Measurements from ENCODE around the gene PCYT1B.
"Not testable (repeated sequence)": the region's sequence is repeated elsewhere in the genome, so short reads cannot be mapped to it uniquely, and the experiment has no call there.

The PCYT1B gene

GRCh38 chrX:24647257-24648058 is at the start of gene PCYT1B:
PCYT1B (minus strand) TSS chrX:24647347; CDS start chrX:24647105, 242 bp downstream.
- peak; percentile 17 for DNase-seq (ENCODE audit: low read depth)

- DNase-seq (ENCODE audit: low read depth) = no peak
These were observed 49.1 kb upstream of the PCYT1B start for GRCh38 chrX:24696294-24696693.

DNA sequence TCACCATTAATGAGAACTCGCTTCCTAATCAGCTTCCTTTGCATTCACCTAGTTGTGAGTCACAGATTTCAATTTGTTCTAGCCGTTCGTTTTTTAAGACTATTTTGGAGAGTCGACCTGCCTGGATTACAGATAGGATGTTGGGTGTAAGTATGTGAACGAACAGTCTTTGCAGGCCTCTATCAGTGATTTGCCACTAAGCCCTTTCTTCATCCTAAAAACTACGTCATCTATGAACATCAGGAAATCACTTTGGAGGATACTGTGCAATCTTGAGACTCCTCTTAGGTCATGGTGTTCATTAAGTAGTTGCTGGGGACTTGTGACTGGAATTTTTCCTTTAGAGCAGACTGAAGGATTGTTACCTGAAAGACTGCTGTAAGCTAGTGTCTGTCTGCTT is 47.7 kb upstream of the PCYT1B start:
- DNase-seq (ENCODE audit: low read depth) = no peak

- DNase-seq (ENCODE audit: low read depth) = peak; percentile 42
These were observed 46.5 kb upstream of the PCYT1B start, which contains the start of gene POLA1 for GRCh38 chrX:24693453-24694202. POLA1 (plus strand) TSS chrX:24693918; CDS start chrX:24693962, 44 bp downstream.

DNA sequence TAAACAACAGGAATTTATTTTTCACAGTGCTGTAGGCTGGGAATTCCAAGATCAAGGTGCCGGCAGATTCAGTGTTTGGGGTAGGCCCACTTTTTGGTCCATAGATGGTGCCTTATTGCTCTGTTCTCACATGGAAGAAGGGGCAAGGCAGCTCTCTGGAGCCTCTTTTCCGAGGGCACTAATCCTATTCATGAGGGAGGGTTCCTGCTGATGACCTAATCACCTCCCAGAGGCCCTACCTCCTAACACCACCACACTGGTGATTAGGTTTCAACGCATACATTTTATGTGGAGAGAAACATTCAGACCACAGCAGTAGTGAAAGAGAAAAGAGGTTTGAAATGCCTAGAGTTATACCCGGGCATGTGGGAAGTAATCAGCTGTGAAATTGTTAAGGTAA is 45.2 kb upstream of the PCYT1B start:
- DNase-seq (ENCODE audit: low read depth) = no peak

DNA sequence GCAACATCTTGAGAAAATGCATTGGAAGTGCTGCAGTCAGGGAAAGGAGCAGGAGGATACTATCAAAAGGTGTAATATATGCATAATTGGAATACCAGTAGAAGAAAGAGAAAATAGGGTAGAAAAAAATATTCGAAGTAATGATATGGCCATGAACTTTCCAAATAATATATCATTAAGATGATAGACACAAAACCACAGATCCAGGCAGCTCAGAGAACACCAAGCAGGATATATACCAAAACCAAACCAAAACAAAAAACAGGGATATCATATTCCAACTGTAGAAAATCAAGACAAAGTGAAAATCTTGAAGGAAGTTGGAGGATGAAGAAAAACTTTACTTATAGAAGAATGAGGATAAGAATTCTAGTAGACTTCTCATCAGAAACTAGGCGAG is 36.9 kb upstream of the PCYT1B start:
- DNase-seq (ENCODE audit: low read depth) = no peak

- no peak for DNase-seq (ENCODE audit: low read depth)
These were observed 35.7 kb upstream of the PCYT1B start for GRCh38 chrX:24682739-24683432.

- no peak for DNase-seq (ENCODE audit: low read depth)
These were observed 29.4 kb upstream of the PCYT1B start for GRCh38 chrX:24676403-24677024.

DNA sequence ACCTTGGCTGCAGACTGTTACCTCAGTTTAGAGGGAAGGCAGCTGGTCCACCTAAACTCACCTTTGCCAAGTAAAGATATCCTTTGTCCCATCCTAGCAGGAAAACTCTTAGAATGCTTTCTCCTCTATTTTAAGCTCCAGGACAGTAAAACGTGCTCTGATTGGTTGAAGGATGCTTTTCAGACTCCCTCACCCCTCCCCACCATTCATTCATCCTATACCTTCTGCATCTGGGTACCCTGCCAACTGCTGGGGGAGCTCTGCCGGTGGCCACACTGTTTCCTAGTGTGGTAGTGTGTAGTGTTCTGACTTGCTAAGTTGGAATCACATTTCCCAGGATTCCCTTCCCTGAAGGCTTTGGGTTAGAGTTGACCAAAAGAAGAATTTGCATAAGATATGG is 26.3 kb upstream of the PCYT1B start:
- no peak for DNase-seq (ENCODE audit: low read depth)

- no peak for DNase-seq (ENCODE audit: low read depth)
These were observed 25.6 kb upstream of the PCYT1B start for GRCh38 chrX:24672701-24673190.

DNA sequence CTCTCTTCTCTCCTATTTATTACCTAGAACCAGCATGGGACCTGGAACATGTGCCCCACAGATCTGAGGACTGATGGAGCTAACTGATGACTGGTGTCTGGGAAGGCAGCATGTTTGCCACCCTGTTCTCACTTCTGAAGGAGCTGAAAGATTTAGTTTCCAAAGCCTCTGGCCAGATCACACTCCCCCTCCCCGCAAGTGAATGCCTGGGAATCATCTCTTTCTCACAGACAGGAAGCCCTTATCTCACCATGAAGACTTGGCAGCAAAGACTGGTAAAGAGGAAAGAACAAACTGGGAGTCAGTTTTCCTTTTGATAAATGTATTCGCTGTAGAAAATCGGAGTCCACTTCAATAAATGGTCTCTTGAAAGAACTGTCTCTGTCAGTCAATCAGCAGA is 21.0 kb upstream of the PCYT1B start:
- no peak for DNase-seq (ENCODE audit: low read depth)

- DNase-seq (ENCODE audit: low read depth) = no peak
These were observed 15.2 kb upstream of the PCYT1B start for GRCh38 chrX:24662352-24662751.

DNA sequence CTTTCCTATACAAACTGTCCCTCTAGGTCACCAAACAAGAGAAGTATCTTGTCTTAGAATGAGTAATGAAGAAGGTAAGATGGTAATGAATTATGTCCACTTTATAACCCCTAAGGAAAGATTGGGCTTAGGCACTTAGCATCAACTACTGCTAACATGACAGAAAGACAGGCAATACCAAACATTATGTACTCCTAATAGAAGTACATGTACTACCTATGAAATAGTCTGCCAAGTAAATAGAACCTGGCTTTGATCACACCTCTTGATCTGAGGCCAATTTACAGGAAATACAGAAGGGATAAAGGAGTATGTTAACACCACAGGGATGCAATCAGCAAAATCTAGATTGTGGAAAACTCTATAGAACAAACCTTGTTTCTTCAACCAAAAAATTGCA is 14.1 kb upstream of the PCYT1B start:
- no peak for DNase-seq (ENCODE audit: low read depth)

GRCh38 chrX:24659646-24660045 is 12.5 kb upstream of the PCYT1B start:
- DNase-seq (ENCODE audit: low read depth) = no peak

DNA sequence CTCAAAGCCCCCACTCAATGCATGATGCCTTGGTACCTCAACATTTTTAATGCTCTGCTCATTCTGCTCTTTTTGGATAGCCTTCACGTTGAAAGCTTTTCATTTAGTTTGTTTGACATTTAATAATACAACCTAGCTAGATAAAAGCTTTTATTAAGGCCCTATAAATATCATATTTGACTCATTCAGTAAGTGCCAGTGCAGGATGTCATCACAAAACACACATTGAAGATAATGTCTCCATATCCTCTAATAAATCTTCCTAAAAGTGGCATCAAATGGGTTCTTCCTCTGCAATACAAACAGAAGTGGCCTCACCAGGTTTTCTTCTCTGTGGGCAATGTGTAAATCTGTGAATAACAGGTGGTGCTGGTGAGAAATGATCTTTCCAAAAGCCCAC is 12.0 kb upstream of the PCYT1B start:
- no peak for DNase-seq (ENCODE audit: low read depth)

DNA sequence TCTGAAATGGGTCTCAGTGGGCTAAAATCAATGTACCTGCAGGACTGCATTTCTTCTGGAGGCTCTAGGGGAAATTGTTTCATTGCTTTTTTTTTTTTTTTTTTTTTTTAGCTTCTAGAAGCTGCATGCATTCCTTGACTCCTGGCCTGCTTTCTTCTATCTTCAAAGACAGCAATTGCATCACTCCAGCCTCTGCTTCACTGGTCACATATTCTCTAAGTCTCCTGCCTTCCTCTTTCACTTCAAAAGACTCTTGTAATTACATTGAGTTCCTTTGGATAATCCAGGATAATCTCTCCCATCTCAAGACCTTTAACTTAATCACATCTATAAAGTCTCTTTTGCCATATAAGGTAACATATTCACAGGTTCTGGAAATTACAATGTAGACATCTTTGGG is 11.3 kb upstream of the PCYT1B start:
- DNase-seq (ENCODE audit: low read depth) = no peak

- DNase-seq (ENCODE audit: low read depth) = no peak
These were observed 10.7 kb upstream of the PCYT1B start for GRCh38 chrX:24657671-24658386.

DNA sequence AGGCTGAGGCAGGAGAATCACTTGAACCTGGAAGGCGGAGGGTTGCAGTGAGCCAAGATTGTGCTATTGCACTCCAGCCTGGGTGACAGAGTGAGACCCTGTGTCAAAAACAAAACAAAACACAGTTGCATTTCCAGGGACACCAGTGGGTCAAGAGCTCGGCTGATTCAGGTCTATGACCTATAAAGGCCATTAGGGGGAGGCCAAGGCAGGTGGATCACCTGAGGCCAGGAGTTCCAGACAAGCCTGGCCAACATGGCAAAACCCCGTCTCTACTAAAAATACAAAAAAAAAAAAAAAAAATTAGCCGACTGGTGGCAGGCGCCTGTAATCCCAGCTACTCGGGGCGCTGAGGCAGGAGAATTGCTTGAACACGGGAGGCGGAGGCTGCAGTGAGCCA is 8.5 kb upstream of the PCYT1B start:
- not testable (repeated sequence) for DNase-seq (ENCODE audit: low read depth)

DNA sequence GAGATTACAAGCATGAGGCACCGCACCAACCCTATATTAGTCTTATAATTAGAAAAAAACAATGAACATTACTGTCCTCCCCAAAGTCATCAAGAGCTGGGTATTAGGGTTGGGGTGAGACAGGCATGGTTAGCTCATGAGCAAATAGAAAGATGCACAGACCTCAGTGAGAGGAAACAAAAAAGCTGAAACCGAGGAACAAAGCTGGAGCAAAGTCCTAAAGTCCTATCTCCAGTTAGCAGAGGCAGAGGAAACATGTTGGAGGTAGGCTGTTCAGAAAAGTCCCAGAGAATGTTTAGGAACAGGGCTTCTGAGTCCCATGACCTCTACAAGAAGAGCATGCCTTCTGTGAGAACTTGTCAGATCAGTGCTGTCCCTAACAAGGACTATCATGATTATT is 4.6 kb upstream of the PCYT1B start:
- DNase-seq (ENCODE audit: low read depth) = no peak

DNA sequence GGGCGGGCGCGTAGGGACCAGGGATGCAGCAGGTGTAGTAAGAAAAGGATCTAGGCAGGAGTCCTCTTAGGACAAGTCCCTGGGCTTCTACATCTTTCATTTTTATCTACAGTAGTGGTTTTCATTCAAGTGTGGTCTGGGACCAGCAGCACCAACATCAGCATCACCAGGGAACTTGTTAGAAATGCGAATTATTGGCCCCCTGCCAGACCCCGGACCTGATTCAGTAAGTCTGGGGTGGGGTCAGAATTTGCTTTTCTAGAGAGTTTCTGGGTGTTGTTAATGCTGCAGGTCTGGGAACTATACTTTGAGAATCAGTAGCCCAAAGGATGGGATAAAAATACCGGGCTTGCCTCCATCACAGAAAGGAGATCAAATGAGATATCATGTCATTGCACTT is 1.3 kb upstream of the PCYT1B start:
- no peak for DNase-seq (ENCODE audit: low read depth)

- no peak for DNase-seq (ENCODE audit: low read depth)
These were observed 383 bp downstream of the PCYT1B start for GRCh38 chrX:24646745-24647182.

Measured in activated T-helper 1 cell treated with Interleukin-2 at 50 U/mL for 16 hours (primary cell).